Parathyroid adenoma (tissue), 2 donors: Measurements from ENCODE around the gene CD7.

ENCODE experiments used
- H2AFZ ChIP-seq: fragments of 300-600 bp; sonication (generic); one replicate; pipeline ENCODE4 v1.7.0; 2017; ENCODE audit warnings: antibody characterized with exemption, mild to moderate bottlenecking
- H3K27ac ChIP-seq: fragments of 300-600 bp; sonication (generic); one replicate; pipeline ENCODE4 v1.7.0; 2017
- H3K27me3 ChIP-seq: fragments of 300-600 bp; sonication (generic); one replicate; pipeline ENCODE4 v1.7.0; 2017; ENCODE audit warnings: low read length; ENCODE audit not compliant: control insufficient read depth, insufficient read depth
- H3K36me3 ChIP-seq: fragments of 300-600 bp; sonication (generic); one replicate; pipeline ENCODE4 v1.7.0; 2017; ENCODE audit warnings: low read length; ENCODE audit not compliant: control insufficient read depth, insufficient read depth
- H3K4me1 ChIP-seq: fragments of 300-600 bp; sonication (generic); one replicate; pipeline ENCODE4 v1.7.0; 2017; ENCODE audit warnings: control low read depth
- H3K4me2 ChIP-seq: fragments of 300-600 bp; sonication (generic); one replicate; pipeline ENCODE4 v1.7.0; 2017; ENCODE audit warnings: low read length
- H3K4me3 ChIP-seq: fragments of 300-600 bp; sonication (generic); one replicate; pipeline ENCODE4 v1.7.0; 2017; ENCODE audit warnings: low read depth, low read length
- H3K79me2 ChIP-seq: fragments of 300-600 bp; sonication (generic); one replicate; pipeline ENCODE4 v1.7.0; 2017; ENCODE audit warnings: control low read depth
- H3K9ac ChIP-seq: fragments of 300-600 bp; sonication (generic); one replicate; pipeline ENCODE4 v1.7.0; 2017; ENCODE audit warnings: mild to moderate bottlenecking
- H3K9me3 ChIP-seq: fragments of 300-600 bp; sonication (generic); one replicate; pipeline ENCODE4 v1.7.0; 2017; ENCODE audit warnings: low read length; ENCODE audit not compliant: control insufficient read depth
- CTCF ChIP-seq: fragments of 300-600 bp; sonication (generic); IDR thresholded peaks from one replicate; pipeline ENCODE4 v1.7.0; 2017; ENCODE audit warnings: antibody characterized with exemption, mild to moderate bottlenecking
- donor health status: primary hyperparathyroidism.

Gene CD7

GRCh38 chr17:82323514-82324234 is 6.3 kb upstream of the CD7 start:
- Histone ChIP-seq H3K9me3 (no peaks in the 10 kb centered on the region), H3K27me3 (no peaks in the 10 kb centered on the region), H2AFZ (no peak overlapping the region), H3K9ac (no peak overlapping the region), H3K4me3 (no peak overlapping the region), H3K4me2 (no peak overlapping the region), H3K27ac (no peak overlapping the region), H3K36me3 (no peaks in the 10 kb centered on the region), H3K79me2 (no peaks in the 10 kb centered on the region), H3K4me1 (peaks cover 2% of the 10 kb centered on the region)
- no peak for TF ChIP-seq CTCF

GRCh38 chr17:82322526-82323453 is 5.4 kb upstream of the CD7 start:
- H2AFZ ChIP-seq = no peak overlapping the region
- no peak overlapping the region for H3K4me3 ChIP-seq
- H3K36me3 ChIP-seq = no peaks in the 10 kb centered on the region
- H3K27ac ChIP-seq = no peak overlapping the region
- H3K4me2 ChIP-seq = no peak overlapping the region
- no peak for TF ChIP-seq CTCF
- H3K4me1 ChIP-seq = peaks cover 2% of the 10 kb centered on the region
- H3K9me3 ChIP-seq = no peaks in the 10 kb centered on the region
- H3K27me3 ChIP-seq = no peaks in the 10 kb centered on the region
- H3K79me2 ChIP-seq = no peaks in the 10 kb centered on the region
- no peak overlapping the region for H3K9ac ChIP-seq

GRCh38 chr17:82321947-82322466 is 4.6 kb upstream of the CD7 start:
- TF ChIP-seq CTCF = no peak
- Histone ChIP-seq H3K9ac (no peak overlapping the region), H3K4me1 (peaks cover 2% of the 10 kb centered on the region), H3K36me3 (no peaks in the 10 kb centered on the region), H3K4me3 (no peak overlapping the region), H3K9me3 (no peaks in the 10 kb centered on the region), H2AFZ (no peak overlapping the region), H3K27ac (no peak overlapping the region), H3K79me2 (no peaks in the 10 kb centered on the region), H3K27me3 (no peaks in the 10 kb centered on the region), H3K4me2 (no peak overlapping the region)

- H3K4me2 ChIP-seq = no peak overlapping the region
- no peak overlapping the region for H3K9ac ChIP-seq
- H3K9me3 ChIP-seq = no peaks in the 10 kb centered on the region
- H3K36me3 ChIP-seq = no peaks in the 10 kb centered on the region
- no peaks in the 10 kb centered on the region for H3K27me3 ChIP-seq
- H3K27ac ChIP-seq = no peak overlapping the region
- TF ChIP-seq CTCF = peak; percentile 97
- no peak overlapping the region for H3K4me3 ChIP-seq
- H2AFZ ChIP-seq = no peak overlapping the region
- no peaks in the 10 kb centered on the region for H3K79me2 ChIP-seq
- peaks cover 2% of the 10 kb centered on the region for H3K4me1 ChIP-seq
Observed at GRCh38 chr17:82320956-82321927, 3.8 kb upstream of the CD7 start.
